T-helper 2 cell treated with Interferon-gamma antibody and Interleukin-4, amounts not matched to agents 5 μg/mL and 100 μg/mL, for 36 hours (primary cell): ENCODE measurements around the gene ACOT7.

Source experiments
- DNase-seq: peaks from one replicate; pipeline ENCODE4 v3.0.0; 2021; ENCODE audit warnings: low spot score
- H3K27ac Mint-ChIP-seq: one replicate; pipeline ENCODE4 v1.8.0; 2021; ENCODE audit warnings: mild to moderate bottlenecking, mixed read lengths
- H3K27me3 Mint-ChIP-seq: one replicate; pipeline ENCODE4 v1.8.0; 2021; ENCODE audit warnings: low read depth, mixed read lengths
- H3K36me3 Mint-ChIP-seq: one replicate; pipeline ENCODE4 v1.8.0; 2021; ENCODE audit warnings: low read depth, mixed read lengths
- H3K4me1 Mint-ChIP-seq: one replicate; pipeline ENCODE4 v1.8.0; 2021; ENCODE audit warnings: low read depth, mixed read lengths
- H3K4me3 Mint-ChIP-seq: one replicate; pipeline ENCODE4 v1.8.0; 2022; ENCODE audit warnings: mild to moderate bottlenecking, moderate library complexity, mixed read lengths
- H3K9me3 Mint-ChIP-seq: one replicate; pipeline ENCODE4 v1.8.0; 2021; ENCODE audit warnings: mixed read lengths

ACOT7 gene

DNA sequence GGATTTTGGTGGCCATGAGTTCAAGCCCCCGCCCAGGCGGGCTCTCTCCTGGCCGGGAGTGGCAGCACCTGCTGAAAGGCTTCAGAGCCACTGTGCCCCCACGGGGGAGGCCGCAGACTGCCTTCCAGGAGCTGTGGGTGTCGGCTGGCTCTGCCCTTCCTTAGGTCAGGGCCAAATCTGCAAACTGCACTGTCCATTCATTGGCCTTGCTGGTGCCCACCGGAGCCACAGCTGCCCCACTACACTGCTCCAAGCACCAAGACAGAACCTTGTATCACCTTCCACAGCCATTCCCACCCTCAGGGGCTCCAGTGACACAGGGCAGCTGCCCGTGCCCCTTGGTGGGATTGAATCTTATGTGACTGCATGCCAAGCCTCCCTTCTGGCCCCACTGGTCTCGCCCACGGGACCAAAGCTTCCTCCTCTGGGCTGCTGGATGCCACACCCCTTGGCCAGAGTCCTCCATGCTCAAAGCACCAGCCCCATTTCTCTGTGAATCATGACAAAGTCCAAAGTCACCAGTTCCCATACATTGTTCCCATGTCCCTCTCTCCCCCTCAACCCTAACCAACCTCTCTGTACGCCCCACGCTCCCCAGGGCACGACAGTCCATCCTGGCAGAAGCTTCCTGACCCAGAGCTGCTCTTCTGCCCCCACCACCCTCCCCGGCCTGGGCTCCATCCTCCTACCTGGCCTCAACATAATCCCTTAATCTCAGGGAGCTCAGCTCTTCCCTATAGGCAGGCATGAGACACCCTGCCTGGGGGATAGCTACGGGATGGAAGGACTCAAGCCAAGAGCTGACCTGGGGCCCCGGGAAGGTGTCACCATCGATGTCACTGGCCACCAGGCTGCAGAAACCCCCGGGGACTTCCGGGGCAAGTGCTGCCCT, 111.8 kb downstream of the ACOT7 start:
- no peak for DNase-seq
- H3K9me3 Mint-ChIP-seq = no peaks in the 10 kb centered on the region
- H3K27ac Mint-ChIP-seq = no peak overlapping the region
- H3K27me3 Mint-ChIP-seq = no peaks in the 10 kb centered on the region
- no peaks in the 10 kb centered on the region for H3K4me1 Mint-ChIP-seq
- no peaks in the 10 kb centered on the region for H3K36me3 Mint-ChIP-seq
- no peak overlapping the region for H3K4me3 Mint-ChIP-seq

DNA sequence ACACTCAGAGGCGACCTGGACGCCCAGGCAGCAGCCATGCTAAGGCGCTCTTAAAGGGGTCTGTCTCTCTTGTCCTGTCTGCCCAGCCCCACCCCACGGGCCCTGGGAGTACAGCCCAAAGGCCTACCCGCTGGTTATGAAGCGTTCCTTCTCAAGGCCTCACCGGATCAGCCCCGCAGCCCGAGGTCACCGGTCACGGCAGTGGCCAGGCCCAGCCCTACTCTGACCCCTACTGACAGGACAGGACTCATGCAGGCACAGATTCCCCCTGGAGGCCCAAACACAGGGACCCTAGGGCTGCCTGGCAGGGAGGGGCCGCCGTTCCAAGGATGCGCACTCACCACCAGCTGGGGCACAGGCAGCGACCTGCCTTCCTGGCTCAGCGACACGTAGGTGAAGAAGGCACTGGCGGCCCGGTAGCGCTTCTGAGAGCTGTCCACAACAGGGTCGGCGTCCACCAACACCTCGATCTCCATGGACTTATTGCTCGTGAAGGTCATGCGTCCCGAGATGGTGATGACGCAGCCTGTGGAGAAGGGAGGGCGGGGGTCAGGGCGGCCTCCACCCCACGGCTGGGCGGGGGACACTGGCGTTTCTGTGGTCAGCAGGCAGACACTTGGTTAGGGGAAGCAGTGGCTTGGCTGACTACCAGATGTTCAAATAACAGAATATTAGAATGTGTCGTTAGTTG, 112.7 kb downstream of the ACOT7 start:
- H3K27me3 Mint-ChIP-seq = no peaks in the 10 kb centered on the region
- DNase-seq = no peak
- no peaks in the 10 kb centered on the region for H3K9me3 Mint-ChIP-seq
- no peaks in the 10 kb centered on the region for H3K4me1 Mint-ChIP-seq
- H3K36me3 Mint-ChIP-seq = no peaks in the 10 kb centered on the region
- no peak overlapping the region for H3K4me3 Mint-ChIP-seq
- no peak overlapping the region for H3K27ac Mint-ChIP-seq

DNA sequence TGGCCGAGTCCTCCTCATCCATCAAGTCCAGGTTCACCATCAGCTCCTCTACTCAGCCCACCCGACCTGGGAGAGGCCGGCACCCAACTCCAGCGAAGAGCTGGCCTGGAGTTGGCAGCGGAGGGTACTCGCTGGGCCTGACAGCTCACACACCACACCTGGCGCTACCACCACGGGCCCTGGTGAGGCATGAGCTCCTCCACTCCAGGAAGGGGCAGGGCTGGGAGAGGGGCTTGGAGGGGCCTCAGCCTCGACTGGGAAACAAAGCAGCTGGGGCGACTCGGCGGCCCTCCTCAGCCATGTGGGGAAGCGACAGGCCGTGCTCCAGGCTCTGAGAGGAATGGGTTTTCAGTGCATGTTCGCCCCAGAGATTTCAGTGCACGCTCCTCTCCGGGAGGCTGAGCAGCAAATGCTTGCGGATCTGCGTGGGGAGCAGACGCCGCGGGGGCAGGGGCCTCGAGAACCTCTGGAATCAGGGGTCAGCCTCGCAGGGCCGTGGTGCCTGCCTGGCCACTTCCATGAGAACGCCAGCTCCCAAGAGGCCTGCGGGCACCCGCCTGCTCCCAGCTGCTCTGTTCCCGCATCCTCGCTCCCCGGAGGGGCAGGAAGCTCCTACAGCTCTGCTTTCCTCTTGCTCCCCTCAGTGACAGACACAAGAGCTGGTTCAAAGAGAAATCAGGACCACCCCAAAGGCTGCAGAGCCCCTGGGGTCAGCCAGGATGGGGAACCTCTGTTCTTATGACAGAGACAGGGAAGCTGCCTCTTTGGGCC, 113.8 kb downstream of the ACOT7 start:
- H3K27me3 Mint-ChIP-seq = no peaks in the 10 kb centered on the region
- DNase-seq = no peak
- no peaks in the 10 kb centered on the region for H3K9me3 Mint-ChIP-seq
- H3K4me3 Mint-ChIP-seq = no peak overlapping the region
- H3K36me3 Mint-ChIP-seq = no peaks in the 10 kb centered on the region
- no peaks in the 10 kb centered on the region for H3K4me1 Mint-ChIP-seq
- H3K27ac Mint-ChIP-seq = no peak overlapping the region

DNA sequence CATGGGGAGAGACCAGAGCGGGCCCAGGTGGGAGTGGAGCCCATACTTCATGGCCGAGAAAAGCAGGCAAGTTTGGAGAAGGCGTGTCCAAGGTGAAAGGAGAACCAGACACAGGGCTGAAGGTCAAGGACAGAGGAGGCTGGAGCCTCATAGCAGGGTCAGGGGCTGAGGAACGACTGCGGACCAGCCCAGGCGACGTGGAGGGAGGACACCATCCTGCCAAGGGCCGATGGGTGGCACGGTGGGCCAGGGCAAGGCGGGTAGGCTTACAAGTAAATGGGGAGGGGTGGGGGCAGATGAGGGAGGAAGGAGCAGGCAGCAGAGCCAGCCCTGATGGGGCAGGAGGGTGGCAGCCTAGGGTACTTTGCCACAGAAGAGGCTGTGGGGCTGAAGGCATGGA, 114.5 kb downstream of the ACOT7 start:
- H3K27me3 Mint-ChIP-seq = no peaks in the 10 kb centered on the region
- no peak overlapping the region for H3K27ac Mint-ChIP-seq

DNA sequence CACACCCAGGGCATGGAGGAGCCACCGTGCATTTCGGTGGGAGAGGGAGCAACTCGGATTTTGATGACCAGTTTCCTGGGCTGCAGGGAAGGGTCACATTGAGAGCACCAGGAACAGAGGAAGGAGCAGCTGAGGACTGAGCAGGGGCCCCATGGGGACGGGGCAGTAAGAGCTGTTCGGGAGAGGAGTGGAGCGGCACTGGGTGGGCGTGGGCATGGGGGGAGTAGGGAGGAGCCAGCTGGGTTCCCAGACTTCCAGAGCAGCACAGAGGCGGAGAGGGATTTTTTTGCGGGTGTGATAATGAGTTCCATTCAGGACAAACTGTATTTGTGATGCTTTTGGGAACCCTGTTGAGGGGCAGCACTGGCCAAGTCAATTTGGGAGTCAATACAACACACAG, 115.3 kb downstream of the ACOT7 start:
- Mint-ChIP-seq H3K9me3 (no peaks in the 10 kb centered on the region), H3K4me1 (no peaks in the 10 kb centered on the region), H3K4me3 (no peak overlapping the region), H3K27me3 (no peaks in the 10 kb centered on the region), H3K36me3 (no peaks in the 10 kb centered on the region), H3K27ac (no peak overlapping the region)
- no peak for DNase-seq

More for the DNA sequence above, 114.5 kb downstream of the ACOT7 start:
- DNase-seq = no peak
- no peaks in the 10 kb centered on the region for H3K9me3 Mint-ChIP-seq
- H3K4me1 Mint-ChIP-seq = no peaks in the 10 kb centered on the region
- no peaks in the 10 kb centered on the region for H3K36me3 Mint-ChIP-seq
- H3K4me3 Mint-ChIP-seq = no peak overlapping the region

DNA sequence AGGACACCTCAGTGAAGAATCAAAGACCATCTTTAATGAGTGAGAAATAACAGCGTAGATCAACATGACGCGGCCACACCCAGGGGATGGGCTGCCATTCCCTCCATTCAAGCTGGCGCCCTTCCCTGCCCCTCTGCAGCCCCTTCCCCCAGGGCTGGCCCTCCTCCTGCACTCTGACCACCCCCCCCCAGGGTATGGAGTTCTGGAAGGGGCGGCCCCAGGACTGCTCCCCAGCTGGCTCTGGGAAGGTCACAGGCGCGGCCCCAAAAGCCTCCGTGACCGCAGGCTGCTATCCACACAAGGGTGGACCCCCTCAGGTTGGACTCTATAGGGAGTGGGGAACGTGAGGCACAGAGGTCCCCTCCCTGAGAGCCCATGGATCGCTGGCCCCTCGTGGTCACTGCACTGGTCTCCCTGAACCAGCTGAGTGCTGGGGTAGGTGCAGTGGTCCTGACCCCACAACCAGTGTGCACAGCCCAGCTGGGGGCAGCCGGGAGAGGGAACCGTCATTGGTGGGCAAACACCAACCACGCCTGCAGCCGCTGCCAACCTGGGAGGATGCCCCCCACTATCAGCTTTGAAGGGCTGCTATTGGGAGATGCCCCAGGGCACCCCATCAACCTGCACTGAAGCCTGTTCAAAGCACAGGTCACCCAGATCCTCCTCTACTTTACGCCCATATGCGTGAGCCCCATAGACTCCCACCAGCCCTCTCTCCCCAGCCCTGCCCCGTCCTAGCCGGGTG, 116.6 kb downstream of the ACOT7 start:
- no peak overlapping the region for H3K4me3 Mint-ChIP-seq
- H3K36me3 Mint-ChIP-seq = no peaks in the 10 kb centered on the region
- H3K27me3 Mint-ChIP-seq = no peaks in the 10 kb centered on the region
- DNase-seq = no peak
- H3K4me1 Mint-ChIP-seq = no peaks in the 10 kb centered on the region
- H3K27ac Mint-ChIP-seq = no peak overlapping the region
- no peaks in the 10 kb centered on the region for H3K9me3 Mint-ChIP-seq

DNA sequence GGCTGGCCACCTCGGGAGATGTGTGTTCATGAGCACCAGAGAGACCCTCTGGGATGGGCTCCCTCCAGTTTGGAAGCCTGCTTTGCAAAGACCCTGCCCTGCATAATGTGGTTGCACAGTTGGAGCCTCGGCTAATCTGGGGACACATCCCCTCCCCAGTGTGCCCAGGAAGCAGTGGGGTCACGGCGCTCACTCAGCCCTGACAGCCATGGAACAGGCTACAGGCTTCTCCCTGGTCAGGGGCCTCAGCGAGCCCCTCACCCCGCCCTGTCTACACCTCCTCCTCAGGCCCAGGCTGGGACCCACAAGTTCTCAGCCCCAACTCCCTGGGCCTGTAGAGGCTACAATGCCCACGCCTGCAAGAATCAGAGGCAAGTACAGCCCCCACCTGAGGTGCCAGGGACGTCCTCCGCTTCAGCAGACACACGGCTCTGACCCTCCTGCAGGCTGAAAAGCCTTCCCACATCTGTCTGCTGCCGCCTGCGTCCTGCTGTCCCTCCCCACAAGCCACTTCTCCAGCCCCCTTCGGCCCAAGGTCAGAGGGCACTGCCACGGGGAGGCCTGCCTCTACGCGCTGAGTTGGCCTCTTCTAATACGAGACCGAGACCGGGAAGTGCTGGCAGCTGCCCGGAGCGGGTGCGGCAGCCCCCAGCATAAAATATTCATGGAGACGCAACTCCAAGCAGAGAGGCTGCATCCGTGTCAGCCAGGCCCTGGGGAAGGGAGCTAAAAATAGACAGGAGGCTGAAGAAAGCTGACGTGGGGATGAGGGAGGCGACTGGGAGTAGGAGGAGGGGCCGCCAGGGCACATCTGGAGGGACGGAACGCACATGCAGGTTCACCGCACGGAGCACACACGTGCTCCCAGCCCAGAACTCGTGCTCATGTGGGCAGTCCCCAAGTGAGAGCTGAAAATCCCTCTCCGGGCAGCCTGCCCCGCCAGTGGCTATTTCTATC, 117.5 kb downstream of the ACOT7 start:
- Mint-ChIP-seq H3K9me3 (no peaks in the 10 kb centered on the region), H3K27ac (no peak overlapping the region), H3K36me3 (no peaks in the 10 kb centered on the region), H3K4me3 (no peak overlapping the region), H3K27me3 (no peaks in the 10 kb centered on the region), H3K4me1 (no peaks in the 10 kb centered on the region)
- no peak for DNase-seq

DNA sequence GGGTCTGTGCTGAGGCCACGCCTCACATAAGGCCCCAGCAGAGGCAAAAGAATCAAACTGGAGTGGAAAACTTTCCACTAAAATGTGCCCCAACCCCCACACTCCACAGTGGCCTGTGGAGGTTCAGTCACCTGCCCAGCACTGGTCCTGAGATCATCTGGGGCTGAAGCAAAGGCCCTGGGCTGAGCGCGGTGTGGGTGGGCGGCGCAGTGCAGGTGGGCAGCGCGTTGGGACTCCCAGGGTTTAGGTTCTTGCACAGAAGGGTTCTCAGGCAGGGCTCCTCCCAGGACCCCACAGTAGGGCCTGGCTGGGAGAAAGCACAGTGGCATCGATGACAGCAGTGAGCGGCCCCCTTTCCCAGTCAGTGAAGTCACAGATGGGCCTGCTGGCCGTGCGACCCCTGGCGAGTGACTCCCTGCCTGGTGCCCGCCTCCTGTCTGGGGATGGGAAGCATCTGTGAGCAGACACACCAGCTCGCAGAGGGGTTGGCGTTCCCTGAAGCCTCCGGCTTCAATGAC, 118.9 kb downstream of the ACOT7 start:
- H3K9me3 Mint-ChIP-seq = no peaks in the 10 kb centered on the region
- no peaks in the 10 kb centered on the region for H3K4me1 Mint-ChIP-seq
- DNase-seq = no peak
- no peaks in the 10 kb centered on the region for H3K27me3 Mint-ChIP-seq
- H3K36me3 Mint-ChIP-seq = no peaks in the 10 kb centered on the region
- no peak overlapping the region for H3K4me3 Mint-ChIP-seq
- no peak overlapping the region for H3K27ac Mint-ChIP-seq

DNA sequence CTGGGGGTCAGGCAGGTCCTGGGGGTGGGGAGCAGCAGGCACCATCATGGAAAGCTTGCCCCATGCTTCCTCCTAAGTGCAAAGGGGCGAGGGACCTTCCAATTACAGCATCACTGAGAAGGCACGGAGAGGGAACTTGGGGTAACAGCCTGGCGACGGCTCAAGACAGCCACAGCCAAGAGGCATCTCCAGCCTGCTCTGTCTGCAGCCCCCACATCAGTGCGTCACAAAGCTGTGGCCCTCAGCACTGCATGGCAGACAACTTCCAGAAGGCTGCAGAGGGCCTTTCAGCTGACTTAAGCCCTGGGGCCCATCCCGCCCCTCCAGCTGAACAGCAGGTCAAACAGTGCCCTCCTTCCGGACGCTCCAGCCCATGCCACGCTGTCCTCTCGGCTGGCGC, 119.5 kb downstream of the ACOT7 start:
- H3K27ac Mint-ChIP-seq = no peak overlapping the region
- no peaks in the 10 kb centered on the region for H3K36me3 Mint-ChIP-seq
- no peaks in the 10 kb centered on the region for H3K4me1 Mint-ChIP-seq
- DNase-seq = no peak
- H3K9me3 Mint-ChIP-seq = no peaks in the 10 kb centered on the region
- no peak overlapping the region for H3K4me3 Mint-ChIP-seq
- no peaks in the 10 kb centered on the region for H3K27me3 Mint-ChIP-seq

DNA sequence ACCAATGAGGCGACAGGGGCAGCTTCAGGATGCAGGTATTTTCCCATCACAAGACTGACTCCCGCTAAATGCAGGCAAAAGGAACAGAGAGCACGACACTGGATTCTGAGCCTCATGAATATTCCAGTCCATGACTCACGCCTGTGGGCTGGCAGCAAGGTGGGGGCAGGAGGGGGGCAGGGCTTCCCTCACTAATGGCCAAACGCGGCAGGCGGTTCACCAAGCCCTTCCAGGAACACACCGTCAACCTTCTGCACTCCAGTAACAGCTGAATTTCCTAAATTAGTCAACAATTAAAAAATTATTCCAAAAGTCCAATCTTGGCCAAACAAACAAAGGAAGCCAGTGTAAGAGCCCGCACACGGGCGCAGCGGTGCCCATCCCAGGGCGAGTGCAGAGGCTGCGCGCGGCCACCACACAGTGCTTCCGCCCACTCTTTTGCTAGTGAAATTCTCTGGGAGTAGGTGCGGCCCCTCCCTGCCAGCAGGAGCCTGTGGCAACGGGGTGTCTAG, 120.1 kb downstream of the ACOT7 start:
- DNase-seq = no peak
- Mint-ChIP-seq H3K4me1 (no peaks in the 10 kb centered on the region), H3K27me3 (no peaks in the 10 kb centered on the region), H3K9me3 (no peaks in the 10 kb centered on the region), H3K4me3 (no peak overlapping the region), H3K27ac (no peak overlapping the region), H3K36me3 (no peaks in the 10 kb centered on the region)

DNA sequence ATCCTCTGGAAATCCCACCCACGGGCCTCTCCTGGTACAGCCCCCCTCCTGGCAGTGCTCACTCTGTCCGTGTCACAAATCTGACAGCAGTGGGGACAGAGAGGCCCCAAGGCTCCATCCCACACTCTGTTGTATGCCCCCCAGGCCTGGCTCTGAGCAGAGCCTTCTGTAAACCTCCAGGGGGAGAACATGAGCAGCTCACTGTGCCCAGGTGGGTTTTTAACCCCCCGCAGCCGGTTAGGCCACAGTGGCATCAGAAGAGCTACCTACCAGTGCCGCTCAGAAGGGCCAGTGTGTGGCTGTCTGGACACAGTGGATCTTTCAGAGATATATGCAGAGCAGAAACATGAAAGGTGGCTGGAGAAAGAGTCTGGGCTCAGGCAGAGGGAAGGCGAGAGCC, 120.7 kb downstream of the ACOT7 start:
- no peaks in the 10 kb centered on the region for H3K36me3 Mint-ChIP-seq
- no peak for DNase-seq
- no peak overlapping the region for H3K4me3 Mint-ChIP-seq
- H3K27me3 Mint-ChIP-seq = no peaks in the 10 kb centered on the region
- no peak overlapping the region for H3K27ac Mint-ChIP-seq
- no peaks in the 10 kb centered on the region for H3K4me1 Mint-ChIP-seq
- no peaks in the 10 kb centered on the region for H3K9me3 Mint-ChIP-seq

DNA sequence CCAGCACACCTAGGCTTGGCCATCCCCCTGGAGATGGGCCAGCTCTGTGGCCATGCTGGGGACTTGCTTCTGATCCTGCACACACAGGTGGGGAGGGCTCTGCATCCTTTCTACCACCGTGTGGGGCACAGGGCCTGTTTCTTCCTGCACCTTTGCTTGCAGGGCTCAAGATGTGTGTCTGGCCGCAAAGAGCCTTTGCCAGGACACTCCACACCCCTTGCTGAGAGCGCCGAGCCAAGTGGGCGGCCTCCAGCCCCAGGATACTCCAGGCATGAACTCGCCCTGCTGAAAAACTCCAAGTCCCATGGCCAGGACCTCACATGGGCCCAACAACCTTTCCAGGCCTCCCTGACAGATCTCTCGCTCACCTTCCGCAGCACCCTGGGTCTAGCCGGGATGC, 121.1 kb downstream of the ACOT7 start:
- H3K4me1 Mint-ChIP-seq = no peaks in the 10 kb centered on the region
- H3K27me3 Mint-ChIP-seq = no peaks in the 10 kb centered on the region
- no peak overlapping the region for H3K4me3 Mint-ChIP-seq
- H3K9me3 Mint-ChIP-seq = no peaks in the 10 kb centered on the region
- H3K36me3 Mint-ChIP-seq = no peaks in the 10 kb centered on the region
- DNase-seq = no peak
- H3K27ac Mint-ChIP-seq = no peak overlapping the region
